NCI-H345 treated with DMSO at 0.1 percent for 48 hours (cell line): ENCODE measurements around the gene NAB2.
"Not testable (repeated sequence)": the region's sequence is repeated elsewhere in the genome, so short reads cannot be mapped to it uniquely, and the experiment has no call there.

Experiments used
- DNase-seq: peaks from one replicate; lab custom pipeline; 2025; ENCODE audit not compliant: unreplicated experiment; lab: John Stamatoyannopoulos, UW

The NAB2 gene

GRCh38 chr12:57063991-57064685 lies 24.8 kb upstream of the NAB2 start:
- DNase-seq: no peak

DNA sequence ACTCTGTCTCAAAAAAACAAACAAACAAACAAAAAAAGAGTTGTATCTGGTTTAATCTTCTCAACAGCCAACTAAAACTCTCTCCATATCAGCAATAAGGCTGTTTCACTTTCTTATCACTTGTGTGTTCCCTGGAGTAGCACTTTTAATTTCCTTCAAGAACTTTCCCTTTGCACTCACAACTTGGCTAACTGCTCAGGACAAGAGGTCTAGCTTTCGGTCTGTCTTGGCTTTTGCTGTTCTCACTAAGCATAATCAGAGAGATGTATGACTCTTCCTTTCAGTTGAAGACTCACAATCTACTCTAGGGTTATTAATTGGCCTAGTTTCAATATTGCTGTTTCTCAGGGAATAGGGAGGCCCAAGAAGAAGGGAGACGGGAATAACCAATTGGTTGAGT lies 22.7 kb upstream of the NAB2 start:
- DNase-seq: no peak

- DNase-seq: peak; percentile 25
Measured at GRCh38 chr12:57069523-57069922, 19.4 kb upstream of the NAB2 start.

DNA sequence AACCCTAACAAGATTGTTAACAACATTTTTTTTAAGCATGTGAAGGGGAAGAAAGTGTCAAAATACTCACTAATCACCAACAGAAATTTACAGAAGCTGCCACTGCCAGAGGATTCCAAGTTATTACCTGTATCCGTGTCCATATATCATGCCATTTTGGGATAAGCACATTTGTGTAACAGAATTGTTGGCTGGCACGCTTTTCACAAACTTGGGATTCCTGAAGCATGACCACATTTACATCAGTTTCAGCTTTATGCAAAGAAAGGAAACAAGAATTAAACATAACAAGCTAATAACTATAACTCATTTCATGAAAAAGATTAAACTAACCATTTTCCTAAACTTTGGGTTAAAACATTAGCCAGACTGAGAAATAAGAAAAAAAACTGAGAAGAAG lies 16.3 kb upstream of the NAB2 start:
- DNase-seq: no peak

DNA sequence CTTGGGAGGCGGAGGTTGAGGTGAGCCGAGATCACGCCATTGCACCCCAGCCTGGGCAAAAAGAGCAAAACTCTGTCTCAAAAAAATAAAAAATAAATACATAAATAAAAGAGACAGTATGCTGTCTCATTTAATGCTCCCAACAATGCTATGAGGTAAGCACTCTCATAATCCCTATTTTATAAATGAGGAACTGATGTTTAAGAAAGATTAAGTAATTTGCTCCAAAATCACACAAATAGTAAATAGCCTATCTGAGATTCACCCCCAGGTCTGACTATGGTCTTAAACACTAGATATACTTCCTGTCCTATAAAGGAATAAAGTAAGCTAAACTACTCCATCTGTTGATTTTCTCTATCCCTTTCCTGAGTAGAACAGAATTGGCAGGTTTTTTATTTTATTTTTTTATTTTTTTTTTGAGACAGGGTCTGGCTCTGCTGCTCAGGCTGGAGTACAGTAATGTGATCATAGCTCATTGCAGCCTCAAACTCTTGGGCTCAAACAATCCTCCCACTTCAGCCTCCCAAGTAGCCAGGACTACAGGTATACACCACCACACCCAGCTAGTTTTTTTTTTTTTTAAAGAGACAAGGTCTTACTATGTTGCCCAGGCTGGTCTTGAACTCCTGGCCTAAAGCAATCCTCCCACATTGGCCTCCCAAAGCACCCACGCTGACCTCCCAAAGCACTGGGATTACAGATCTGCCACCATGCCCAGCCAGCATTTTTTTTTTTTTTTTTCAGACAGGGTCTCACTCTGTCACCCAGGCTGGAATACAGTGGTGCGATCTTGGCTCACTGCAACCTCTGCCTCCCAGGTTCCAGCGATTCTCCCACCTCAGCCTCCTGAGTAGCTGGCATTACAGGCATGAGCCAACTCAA lies 15.1 kb upstream of the NAB2 start:
- DNase-seq: not testable (repeated sequence)

DNA sequence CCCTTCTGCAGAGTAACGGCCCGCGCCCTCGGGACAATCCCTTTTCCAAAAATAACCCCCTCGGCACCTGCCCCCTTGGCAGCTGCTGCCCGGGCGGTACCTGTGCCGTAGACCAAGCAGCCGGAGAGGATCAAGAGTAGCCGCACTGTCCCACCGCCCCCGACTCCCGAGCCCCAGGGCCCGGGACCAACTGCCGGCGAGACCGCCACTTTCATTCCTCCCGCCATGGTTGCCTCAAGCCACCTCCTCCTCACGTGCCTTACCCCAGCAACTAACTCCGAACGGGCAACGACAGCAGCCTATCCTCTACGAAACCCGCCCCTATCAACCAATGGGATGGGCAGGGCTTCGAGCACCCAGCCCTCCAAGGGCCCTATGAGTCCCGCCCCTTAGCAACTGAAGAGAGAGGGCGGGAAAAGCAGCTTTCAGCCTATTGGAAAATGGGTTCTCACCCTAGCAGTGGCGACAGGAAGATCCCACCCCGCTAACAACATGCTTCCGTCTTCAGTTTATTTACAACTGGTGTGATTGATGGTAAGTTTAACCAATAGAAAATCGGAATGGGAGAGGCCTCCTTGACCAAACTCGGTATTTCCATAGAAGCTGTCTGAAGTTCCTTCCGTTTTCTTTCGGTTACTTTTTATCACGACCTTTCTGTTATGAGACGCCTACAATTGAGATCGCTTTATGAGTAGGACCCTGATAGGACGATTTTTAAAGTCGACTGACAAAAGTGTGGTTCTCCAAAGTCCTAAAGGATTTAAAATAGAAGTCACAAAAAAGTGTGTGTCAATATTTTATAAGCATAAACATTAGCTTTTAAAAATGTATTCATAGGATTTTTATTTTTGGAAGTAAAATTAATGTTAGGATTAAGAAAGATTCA lies 10.2 kb upstream of the NAB2 start, which contains the start of gene NEMP1:
Gene NEMP1, minus strand, starts transcription at position 273 of the 886 bp plus-strand sequence. Its CDS starts 46 bp downstream, at position 227.
- peak; percentile 100 for DNase-seq

DNA sequence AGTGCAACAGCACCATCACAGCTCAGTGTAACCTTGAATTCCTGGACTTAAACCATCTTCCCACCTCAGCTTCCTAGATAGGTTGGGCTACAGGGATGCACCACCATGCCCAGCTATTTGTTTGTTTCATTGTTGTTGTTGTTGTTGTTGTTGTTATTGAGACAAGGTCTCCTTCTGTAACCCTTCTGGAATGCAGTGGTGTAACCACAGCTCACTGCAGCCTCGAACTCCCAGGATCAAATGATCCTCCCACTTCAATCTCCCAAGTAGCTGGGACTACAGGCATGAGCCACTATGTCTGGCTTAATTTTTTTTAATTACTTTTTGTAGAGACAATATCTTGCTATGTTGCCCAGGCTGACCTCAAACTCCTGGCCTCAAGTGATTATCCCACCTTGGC lies 9.1 kb upstream of the NAB2 start:
- DNase-seq: no peak

- DNase-seq: no peak
Measured at GRCh38 chr12:57080855-57081254, 8.1 kb upstream of the NAB2 start.

DNA sequence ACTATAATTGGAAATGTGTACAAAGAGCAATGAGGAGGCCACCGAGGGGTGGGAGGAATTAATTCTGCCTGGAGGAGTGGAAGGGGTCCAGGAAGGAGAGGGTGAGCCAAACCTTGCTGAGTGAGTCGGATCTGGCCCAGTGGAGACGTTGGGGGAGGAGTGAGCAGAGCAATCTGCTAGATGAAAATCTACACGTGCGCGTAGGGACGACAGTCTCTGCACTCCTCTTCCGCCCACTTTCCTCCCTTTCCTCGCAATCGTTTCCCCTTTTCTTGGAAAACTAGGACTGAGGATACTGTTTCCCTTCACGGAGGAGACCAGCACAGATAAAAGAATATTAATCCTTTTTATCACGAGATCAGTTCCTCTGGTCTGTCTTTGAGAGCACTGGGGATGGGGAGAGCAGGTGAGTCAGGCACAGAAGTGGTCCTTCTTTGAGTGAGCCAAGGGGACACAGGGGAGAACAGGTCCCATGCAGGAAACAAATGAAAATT lies 2.9 kb upstream of the NAB2 start:
- no peak for DNase-seq

DNA sequence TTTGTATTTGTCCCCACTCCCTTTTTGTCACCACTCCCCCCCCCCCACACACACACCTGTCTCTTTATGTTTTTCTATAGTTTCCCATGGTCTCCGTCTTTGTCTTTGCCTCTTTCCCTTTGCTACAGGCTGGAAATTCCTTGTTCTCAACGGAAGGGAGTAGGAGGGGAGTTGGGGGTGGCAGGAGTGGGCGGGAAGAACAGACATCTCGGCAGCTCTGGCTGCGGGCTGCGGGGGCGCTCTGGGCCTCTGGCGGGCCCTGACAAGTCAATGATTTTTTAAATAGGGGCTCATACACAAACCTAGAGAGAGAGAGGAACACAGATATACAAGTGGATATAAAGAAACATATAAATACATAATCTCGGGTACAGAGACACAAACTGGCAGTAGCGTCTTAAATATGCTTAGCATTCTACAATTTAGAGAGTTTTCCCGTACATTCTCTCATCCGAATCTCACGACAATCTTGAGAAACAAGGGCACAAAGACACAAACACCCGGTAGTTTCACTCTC lies 2.4 kb upstream of the NAB2 start:
- DNase-seq: no peak

DNA sequence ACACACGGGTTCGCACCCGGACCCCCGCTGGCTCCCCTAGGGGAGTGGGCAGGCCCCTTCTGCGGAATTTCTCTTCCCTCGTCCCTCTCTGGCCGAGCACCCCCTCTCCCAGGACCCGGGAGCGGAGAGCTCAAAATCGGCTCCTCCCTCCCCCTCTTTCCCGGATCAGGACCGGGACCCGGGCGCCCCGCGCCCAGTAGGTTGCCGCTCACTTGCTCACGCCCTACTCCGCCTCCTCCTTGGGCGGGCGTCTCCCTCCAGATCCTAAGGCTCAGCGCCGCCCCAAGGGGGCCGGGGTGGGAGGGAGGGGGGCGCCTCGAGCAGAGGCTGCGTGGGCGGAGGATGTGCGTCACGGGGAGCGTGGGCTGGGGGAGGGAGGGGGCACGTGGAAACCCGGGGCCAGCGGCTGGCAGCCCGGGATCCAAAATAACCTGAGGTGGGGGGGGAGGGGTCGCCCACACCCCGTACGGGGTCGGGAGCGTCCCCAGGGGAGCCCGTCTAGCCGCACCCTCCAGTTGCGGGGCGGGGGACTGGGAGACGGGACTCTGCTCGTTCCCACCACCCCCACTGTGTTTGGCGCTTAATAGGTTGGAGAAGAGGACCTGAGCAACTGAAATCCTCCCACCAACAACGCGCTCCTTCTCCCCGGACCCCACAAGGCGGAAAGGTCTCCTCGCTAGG lies 1.8 kb upstream of the NAB2 start:
- no peak for DNase-seq

DNA sequence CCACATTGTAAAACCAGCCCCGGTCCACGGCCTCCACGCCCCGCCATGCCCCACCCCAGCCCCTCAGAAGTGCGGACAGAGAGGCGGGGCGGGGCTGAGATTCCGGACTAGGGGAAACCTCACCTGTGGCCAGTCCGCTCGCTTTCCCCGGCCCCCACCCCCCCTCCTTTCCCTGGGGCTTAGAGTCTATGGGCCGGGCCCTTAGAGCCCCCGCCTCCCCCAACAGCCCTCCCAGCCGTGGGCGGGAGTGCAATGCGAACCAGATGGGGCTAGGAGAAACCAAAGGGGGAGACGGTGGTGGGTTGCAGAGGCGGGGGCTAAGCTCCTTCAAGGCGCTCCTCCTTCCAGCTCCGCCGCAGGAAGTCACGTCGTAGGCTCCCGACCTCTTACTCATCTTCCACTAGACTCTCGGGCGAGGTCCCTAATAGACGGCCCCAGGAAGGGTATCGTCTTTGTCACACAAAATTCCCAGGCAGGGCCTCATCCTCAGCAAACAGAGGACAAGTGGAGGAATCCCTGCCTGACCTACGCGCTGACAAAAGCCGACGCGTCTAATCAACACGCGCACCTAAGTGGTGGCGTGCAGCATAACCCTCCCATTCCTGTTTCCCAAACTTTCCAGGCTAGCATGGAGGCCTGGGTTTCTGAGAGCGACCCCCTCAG lies 1.1 kb upstream of the NAB2 start:
- peak; percentile 38 for DNase-seq

DNA sequence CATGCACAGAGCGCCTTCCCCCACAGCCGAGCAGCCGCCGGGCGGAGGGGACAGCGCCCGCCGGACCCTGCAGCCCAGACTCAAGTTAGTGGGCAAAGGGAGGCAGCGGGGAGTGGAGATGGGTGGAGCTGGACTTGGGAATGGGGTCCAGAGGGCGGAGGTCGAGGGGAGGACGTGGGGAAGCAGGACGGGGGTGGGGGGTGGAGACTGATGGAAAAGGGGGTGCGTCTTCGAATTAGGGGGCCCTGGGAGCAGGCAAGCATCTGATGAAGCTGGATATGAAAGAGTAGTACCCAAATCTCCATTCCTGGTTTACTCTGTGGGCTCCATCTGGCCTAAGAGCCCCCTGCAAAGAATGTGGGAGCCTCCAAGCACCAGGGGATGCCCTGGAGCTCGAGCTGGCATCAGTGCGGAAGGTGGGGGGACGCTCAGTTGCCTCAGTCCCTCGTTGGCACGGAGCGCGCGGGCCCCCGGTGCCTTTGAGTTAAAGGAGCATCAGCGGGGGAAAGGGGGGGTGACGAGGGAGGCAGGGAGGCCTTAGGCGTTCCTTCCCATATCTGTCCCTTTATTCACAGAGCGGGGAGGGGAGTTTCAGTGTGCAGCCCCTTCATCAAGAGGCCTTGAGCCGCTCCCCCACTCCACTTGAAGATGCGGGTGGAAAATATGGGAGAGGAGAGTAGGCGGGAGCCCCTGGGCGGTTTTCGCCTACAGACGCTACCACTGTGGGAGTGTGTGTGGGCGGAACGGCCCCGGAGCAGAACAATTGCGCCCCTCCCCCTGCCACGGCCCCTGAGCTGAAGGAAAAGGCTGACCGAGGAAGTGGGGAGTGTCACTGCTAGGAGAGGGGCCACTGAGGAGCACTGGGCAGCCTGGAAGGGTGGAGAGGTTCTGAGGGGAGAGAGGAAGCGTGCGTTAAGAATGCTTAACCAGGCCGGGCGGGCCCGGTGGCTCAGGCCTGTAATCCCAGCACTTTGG lies 644 bp downstream of the NAB2 start:
- DNase-seq: no peak

- DNase-seq: no peak
Measured at GRCh38 chr12:57090490-57090889, 1.6 kb downstream of the NAB2 start.

DNA sequence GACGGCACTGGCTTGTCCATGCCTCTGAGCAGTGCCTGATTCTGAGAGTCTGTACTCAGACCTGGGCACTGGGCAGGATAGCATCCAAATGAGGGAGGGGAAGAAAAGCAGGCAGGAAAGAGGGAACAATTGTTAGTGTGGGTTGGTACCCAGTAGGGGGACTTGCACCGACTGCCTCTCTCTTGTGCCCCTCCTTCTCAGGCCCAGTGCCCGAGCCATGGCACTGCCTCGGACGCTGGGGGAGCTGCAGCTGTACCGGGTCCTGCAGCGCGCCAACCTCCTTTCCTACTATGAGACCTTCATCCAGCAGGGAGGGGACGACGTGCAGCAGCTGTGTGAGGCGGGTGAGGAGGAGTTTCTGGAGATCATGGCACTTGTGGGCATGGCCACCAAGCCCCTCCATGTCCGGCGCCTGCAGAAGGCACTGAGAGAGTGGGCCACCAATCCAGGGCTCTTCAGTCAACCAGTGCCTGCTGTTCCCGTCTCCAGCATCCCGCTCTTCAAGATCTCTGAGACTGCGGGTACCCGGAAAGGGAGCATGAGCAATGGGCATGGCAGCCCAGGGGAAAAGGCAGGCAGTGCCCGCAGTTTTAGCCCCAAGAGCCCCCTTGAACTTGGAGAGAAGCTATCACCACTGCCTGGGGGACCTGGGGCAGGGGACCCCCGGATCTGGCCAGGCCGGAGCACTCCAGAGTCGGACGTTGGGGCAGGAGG lies 2.2 kb downstream of the NAB2 start:
- no peak for DNase-seq

DNA sequence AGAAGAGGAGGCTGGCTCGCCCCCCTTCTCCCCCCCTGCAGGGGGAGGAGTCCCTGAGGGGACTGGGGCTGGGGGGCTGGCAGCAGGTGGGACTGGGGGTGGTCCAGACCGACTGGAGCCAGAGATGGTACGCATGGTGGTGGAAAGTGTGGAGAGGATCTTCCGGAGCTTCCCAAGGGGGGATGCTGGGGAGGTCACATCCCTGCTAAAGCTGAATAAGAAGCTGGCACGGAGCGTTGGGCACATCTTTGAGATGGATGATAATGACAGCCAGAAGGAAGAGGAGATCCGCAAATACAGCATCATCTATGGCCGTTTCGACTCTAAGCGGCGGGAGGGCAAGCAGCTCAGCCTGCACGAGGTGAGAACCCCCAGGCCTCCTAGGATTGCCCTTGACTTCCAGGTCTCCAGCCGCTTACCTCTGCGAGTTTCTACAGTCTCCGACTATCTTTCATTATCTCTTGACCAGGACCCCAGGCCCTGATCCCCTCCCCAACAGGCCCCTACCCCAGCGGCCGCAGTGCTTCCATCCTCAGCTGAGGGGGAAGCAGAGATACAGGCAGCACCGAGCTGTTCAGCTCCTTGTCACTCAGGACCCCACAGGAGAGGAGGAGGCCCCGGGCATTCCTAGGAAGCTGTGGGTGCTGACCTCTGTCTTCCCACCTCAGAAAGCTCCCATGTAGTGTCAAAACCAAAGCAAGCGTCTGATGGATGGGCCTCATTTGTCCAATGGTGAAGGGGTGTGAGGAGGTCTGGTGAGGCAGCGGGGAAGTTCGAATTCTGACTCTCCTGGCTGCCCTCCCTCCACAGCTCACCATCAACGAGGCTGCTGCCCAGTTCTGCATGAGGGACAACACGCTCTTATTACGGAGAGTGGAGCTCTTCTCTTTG lies 3.0 kb downstream of the NAB2 start:
- DNase-seq: no peak

GRCh38 chr12:57092529-57092862 lies 3.6 kb downstream of the NAB2 start:
- no peak for DNase-seq
